GM03348 (cell line): Measurements from ENCODE around the gene CROCC2.

Source experiments
- DNase-seq: peaks from one replicate; pipeline ENCODE4 v3.0.0; 2012; ENCODE audit warnings: low spot score

Gene CROCC2

DNA sequence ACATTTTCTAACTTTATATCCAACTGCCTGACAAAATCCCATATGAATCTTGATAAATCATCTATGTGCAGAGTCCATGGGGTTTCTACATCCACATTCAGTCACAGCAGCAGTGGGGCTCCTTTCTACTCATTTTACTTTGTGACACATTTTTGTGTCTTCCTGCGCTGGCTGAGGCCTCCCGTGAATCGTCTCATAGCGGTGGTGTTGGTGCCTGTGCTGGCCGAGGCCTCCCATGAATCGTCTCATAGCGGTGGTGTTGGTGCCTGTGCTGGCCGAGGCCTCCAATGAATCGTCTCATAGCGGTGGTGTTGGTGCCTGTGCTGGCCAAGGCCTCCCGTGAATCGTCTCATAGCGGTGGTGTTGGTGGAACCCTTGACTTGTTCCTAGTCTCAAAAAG, 109.3 kb downstream of the CROCC2 start:
- DNase-seq, result no peak

DNA sequence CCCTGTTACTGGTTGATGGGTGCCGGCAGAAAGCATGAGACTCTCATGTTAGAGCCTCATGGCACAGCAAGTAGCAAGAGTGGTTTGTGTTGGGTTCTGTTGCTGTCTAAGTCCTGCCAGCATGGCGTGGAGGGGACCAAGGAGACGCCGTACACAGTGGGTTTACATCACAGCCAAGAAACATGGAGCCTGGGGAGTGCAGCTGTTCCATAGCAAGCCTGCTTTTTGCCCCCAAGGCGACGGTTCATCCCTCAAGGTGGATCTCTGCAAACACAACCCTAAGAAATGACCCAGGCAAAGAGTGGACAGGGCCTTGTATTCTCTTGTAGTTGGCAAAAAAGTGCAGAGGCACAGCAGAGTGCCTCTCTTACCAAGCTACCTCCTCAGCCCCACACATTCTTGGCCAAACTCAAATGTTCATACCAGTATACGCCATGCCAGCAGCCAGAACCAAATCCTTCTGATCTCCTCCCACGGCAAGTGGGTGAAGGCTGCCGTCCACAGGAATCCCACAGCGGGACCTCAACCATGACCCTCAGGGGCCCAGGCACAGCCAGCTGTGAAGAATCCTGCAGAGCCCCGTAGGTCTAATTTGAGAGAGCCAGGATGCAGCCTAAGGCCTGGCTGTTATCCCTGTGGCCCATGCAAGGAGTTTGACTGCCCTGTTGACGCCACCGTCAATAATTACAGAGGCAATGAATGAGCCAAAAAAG, 111.2 kb downstream of the CROCC2 start:
- DNase-seq, result no peak

DNA sequence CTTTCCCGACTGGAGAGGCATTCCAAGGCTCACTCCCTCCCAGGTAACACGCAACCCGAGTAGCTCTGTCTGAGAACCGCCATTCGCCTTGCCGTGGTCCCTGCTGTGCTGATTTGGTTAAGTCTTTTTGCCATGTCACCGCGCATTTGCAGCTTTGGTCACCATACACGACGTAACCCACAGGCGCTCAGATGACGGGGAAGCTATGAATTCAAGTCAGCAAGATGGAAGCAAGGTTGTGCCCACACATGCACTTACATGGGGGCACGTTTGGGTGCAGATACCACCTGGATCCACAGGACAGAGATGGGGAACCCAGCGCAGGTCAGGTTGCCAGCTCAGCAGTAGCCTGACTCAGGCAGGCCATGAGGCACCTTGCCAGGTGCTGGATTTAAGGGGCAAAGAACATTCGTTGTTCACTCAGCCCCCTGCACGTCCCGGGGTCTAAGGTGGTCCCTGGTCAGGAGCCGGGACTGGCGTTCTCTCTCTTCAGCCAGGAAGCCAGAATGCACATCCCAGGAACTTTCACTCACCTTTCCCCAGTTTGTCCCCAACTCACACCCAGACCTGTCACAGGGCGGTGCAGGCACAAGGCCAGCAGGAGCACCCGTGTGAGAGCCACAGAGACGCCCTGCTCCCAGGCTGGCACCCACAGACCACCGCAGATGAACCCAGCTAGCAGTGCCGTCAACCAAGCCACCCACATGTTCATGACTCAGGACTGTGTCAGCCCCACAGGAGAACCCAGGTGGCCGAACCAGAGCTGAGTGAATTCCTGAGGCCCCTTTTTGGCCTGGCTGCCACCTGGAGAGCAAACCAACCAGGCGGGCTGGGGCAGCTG, 112.1 kb downstream of the CROCC2 start:
- DNase-seq, result no peak

DNA sequence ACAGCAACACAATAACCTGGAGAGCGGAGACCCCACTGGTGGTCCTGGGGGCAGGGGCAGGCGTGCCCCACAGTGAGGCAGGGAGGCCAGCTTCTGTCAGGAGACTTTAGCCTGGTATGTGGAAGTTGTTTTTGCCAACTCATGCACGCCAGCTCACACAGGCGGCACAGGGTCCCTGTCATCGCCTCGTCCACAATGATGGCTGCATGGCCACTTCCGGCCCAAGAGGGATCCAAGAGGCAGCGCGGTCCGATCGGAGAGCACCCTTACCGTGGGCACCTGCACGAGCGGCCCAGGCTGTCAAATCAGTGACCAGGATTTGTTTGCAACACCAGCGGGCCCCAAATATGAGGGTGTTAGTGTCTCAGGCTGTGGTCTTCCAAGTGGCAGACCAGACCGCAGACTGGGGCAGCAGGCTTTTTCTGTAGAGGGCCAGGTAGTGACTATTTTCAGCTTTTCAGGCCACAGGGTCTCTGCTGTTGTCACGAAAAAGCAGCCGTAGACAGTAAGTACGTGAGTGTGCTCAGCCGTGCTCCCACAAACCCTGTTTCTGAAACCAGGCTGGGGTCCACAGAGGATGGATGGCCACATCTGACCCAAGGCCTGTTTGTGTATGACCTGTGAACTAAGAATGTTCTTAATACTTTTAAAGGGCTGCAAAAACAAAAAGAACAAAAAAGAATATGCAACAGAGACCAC, 113.5 kb downstream of the CROCC2 start:
- no peak for DNase-seq

DNA sequence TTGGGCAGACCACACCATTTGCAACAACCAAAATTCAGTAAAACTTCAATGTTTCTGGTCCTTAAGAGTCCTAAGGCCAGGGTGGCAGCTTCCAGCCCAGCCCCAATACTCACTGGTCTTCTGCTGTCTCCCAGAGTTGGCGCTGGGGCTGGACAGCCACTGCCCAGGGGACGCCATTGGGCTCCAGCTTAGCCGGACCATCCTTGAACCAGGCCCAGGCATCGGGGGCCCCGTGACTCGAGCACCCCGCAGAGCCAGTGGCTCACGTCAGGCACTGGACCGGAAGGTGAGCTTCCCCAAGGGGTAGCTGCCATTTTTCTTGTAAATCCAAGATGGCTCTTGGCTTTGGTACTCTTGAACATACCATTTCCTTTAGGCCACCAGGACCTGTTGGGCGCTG, 114.1 kb downstream of the CROCC2 start:
- DNase-seq, result no peak

DNA sequence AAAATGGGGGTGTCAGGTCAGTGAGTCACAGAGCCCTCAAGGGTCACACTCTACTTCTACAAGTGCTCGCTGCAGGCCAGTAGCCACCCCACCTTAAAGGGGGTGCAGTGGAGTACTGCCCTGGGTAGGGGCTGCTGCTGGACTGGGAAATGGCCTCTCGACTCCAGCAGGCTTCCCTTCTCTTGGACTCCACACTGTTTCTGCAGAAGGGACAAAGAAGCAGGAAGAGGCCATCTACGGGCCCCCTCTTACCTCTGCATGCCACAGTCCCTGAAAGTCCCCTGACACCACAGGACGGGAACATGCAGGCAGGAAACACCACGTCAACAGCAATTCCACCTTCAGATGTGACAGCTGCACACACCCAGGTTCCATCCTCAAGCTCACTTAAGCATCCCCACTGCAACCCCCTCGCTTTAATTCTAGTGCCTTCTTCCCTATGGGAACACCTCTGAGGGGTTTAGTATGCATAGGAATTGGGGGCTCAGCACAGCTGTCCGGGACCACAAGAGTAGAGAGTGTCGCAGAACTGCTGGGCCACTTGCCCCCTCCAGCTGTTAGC, 114.6 kb downstream of the CROCC2 start:
- no peak for DNase-seq

DNA sequence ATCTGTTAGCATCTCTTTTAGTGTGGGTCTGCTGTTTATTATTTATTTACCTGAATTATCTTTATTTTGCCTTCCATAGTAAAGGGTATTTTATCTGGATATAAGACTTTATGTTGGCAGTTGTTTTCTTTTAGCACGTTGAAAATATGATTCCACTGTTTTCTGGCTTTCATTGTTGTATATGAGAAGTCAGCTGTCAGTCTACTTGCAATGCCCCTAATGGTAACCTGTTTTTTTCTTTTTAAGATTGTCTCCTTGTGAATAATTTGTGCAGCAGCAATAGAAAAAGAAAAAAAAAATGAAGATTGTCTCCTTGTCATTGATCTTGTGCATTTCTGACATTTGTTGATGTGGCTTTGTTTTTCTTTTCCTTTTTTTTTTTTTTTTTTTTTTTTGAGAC, 119.5 kb downstream of the CROCC2 start:
- no peak for DNase-seq

DNA sequence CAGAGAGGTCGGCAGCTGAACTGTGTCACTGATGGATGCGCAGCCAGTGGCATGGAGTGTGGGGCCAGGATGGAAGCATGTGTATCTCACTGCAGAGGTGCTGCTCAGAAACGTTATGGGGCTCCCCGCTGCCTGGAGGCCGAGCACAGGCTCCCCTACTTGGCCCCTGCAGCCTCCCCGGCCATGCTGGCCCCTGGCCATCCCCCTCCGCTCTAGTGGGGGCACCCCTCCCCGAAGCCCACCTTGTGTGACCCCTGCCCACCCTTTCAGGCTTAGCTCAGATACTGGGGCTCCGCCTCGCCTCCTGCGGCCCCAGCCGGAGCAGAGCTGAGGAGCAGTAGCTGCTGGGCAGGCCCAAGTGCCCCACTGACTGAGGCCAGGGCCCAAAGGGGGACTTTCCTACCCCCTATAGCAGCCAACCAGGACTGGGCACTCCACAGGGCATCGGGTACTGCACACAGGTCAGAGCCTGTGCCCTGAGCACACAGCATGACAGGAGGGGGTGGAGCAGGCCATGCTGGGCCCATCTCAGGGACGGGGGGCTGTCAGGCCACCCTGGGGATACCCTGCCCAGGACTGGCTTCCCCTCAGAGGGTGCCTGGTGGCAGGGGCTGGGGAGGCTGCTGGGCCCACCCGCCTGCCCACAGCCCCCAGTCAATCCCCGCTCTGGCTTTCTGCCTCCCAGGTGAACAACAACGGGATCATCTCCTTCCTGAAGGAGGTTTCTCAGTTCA, 123.6 kb downstream of the CROCC2 start:
- DNase-seq, result no peak

DNA sequence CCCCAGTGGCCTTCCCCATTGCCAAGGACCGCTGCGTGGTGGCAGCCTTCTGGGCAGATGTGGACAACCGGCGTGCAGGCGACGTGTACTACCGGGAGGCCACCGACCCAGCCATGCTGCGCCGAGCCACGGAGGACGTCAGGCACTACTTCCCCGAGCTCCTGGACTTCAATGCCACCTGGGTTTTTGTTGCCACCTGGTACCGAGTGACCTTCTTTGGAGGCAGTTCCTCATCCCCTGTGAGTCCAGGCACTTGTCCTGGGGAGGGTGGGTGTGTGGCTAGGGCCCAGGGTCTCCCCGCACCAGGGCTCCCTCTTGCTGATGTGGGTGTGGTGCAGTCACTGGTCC, 124.2 kb downstream of the CROCC2 start:
- DNase-seq, result no peak

DNA sequence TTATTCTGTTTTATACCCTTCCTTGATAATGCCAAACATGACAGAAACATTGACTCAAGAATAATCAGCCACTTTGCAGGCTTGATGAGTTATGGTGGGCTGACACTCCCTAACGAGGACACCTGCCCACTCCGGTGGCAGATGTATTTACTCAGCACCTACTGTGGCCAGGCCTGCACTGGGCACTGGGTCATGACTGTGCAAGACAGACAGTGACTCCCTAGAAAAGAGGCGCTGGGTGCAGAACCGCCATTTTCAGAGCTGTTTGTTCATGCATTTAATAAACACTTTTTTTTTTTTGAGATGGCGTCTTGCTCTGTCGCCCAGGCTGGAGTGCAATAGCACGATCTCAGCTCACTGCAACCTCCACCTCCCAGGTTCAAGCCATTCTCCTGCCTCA, 124.7 kb downstream of the CROCC2 start:
- no peak for DNase-seq

DNA sequence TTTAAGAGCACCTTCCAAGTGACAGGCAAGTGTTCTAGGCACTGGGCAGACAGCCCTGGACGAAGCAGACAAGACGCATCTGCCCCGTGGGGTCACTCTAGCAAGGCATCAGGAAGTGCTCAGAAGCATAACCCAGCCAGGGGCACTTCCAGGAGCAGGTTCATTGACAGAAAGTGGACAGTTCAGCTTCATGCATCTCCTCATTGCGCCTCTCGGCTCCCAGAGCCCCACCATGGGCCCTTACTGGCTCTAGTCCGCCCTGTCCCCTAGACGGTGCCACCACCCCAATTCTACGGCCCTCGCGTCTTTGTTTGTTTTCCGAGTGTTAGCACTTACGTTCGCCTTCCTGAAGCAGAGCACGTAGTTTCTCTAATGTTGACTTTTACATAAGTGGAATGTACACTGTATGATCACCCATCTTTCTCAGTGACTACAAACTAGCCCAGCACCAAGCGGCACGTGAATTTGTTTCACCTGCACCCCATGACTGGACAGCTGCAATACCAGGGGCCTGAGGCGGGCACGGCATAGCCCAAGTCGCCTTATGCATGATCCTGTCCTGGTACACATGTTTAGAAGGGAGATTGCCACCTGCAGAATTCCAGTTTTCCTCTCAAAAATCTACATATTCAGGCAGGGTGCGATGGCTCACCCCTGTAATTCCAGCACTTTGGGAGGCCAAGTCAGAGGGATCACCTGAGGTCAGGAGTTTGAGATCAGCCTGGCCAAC, 125.5 kb downstream of the CROCC2 start:
- no peak for DNase-seq

DNA sequence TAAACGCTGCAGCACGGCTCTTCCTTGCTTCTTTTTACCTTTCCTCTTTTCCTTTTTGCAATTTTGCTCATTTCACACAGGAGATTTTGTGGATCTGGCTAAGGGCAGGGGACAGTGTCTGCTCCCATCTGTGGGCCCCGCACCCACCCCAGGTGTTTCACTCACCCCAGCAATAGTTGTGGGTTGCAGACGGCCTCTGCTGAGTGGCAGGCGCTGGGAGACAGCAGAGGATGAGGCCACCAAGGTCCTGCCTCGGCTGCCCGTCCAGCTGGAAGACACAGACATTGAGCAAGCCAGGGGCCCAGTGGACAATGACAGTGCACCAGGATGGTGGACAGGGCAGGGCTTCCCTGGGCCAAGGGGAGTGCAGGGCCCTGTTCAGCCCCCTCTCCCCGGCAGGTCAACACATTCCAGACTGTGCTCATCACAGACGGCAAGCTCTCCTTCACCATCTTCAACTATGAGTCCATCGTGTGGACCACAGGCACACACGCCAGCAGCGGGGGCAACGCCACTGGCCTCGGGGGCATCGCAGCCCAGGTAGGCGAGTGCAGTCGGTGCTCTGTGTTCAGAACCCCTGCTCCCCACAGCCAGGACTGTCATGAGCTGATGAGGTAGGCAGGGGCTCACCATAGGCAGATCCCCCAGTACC, 127.3 kb downstream of the CROCC2 start:
- no peak for DNase-seq

DNA sequence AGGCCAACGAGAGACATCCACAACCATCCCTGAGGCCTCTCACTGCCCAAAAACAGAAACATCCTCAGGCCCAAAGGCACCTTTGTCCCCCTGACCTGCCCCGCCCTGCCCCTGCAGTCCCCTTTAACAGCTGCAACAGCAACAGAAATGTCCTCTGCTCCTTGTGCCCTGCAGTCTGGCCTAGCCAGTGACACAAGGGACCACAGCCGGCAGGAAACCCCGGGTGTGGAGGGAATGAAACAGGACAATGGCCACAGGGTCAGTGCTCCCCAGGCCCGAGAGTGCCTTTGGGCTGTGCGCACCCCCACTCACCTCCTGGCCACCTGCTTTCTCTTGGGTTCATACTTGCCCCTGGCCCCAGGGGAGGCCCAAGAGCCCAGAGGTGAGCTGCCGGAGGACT, 127.9 kb downstream of the CROCC2 start:
- no peak for DNase-seq

DNA sequence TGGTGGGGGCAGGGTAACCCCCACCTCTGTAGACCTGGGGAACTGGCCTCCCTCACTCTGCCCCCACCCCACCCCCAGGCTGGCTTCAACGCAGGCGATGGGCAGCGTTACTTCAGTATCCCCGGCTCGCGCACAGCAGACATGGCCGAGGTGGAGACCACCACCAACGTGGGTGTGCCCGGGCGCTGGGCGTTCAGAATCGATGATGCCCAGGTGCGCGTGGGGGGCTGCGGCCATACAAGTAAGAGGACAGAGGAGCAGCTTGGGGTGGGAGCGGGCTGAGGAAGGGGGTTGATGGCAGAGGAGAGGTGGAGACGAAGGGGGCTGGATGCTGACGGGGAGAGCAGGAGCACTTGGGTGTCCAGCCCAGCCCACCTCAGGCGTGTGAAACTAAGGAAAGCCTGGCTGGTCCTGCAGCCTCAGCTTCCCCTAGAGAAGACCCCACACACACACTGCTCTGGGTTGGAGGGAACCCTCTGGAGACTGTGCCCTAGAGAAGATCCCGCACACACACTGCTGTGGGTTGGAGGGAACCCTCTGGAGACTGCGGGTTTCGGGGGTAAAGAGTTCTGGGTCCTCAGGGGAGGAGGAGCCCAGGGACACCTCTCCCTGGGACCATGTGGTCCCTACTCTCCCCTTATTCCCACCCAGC, 128.5 kb downstream of the CROCC2 start:
- DNase-seq, result no peak

DNA sequence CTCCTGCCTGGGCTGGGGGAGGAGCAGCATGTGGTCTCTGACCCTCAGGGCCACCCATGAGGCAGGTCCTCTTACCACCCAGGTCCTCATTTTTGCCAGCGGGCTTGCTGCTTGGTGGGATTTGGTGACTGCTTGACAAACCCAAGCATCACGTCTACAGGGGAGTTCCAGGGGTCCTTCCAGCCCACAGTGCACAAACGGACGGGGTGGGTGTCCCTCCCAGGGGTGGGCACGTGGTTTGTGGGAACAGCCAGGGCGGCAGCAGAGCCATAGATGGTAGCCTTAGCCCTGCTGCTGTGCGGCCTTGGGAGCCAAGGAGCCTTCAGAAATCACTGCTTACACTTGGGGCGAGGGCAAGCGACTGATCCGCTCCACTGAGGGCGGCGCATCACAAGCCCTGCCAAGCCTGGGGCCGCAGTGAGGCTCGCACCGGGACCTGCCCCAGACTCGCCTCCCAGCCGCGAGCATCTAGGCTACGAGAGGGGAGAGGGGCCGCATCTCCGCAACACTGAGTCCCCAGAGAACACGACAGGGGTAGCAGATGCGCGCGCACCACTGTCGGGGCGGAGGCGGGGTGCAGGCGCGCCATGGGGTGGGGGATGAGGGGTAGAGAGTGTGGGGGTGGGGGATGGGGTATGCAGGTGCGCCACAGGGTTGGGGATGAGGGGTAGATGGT, 129.1 kb downstream of the CROCC2 start:
- no peak for DNase-seq

DNA sequence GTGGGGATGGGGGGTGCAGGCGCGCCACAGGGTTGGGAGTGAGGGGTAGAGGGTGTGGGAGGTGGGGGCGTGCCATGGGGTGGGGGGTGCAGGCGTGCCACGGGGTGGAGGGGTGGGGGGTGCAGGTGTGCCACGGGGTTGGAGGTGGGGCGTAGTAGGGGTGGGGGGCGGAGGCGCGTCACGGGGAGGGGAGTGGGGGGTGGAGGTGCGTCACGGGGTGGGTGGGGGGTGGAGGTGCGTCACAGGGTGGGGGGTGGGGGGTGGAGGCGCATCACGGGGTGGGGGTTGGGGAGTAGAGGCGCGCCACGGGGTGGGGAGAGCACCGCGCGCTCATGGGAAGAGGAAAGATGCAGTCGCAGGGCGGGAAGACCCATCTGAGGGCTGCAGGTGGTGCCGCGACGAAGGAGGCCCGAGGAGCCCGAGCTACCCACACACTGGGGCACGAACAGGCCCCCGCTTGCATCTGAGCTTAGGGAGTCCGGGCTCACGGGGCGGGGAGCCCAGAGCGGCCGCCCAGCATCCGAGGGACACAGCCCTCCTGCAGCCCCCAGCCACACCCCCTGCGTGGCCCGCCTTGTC, 129.8 kb downstream of the CROCC2 start:
- DNase-seq, result no peak

DNA sequence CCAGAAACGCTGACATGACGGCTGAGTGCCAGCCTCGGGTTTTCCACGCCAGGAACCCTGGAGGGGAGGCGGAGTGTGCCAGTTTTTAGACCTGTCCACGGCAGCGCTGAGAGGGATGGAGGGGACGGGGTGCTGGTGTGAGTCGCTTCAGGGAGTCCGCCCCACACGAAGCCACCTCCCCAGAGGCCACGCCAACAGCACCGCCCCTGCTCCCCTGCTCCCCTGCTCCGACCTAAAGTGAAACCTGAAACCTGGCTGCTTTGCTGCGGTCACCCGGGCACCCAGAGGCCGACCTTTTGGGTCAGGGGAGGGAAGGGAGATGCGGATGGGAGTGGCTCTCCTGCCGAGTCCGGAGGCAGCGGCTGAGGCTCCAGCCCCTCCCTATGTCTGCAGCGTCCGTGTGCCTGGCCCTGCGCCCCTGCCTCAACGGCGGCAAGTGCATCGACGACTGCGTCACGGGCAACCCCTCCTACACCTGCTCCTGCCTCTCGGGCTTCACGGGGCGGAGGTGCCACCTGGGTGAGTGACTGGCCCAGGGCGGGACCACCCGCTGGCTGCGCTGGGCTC, 130.3 kb downstream of the CROCC2 start:
- no peak for DNase-seq

DNA sequence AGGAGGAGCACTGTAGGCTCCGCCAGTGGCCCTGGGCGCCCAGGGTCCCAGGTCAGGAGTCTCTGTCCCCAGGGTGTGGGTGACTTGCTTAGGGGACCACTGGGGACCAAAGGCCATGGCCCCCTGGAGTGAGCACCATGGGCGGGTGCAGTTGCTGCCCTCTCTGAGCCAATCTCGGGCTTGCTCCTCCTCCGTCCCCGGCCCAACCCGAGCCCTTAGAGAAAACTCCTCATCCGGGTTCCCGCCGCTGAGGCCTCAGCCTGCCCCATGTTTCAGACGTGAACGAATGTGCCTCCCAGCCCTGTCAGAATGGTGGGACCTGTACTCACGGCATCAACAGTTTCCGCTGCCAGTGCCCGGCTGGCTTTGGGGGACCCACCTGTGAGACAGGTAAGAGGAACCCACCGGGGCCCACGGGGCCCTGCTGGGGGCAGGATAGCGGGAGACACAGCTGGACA, 130.9 kb downstream of the CROCC2 start:
- no peak for DNase-seq

DNA sequence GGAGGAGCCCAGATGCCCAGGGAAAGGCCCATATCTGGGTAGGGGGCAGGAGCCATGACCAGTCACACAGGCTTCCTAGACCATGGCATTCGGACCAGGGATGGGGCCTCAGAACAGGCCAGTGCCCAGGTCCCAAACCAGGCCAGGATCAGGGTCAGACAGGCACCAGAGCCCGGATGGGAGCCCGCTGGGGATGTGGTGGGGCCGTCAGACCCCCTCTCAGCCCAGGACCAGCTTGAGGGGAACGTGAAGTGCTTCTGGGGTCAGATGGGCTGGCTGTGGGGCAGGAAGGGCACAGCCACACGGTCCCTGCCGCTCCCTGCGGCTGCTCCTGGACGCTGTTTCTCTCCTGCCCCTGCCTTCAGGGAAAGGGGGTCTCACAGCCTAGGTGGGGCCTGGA, 131.4 kb downstream of the CROCC2 start:
- DNase-seq, result no peak
